CD14-positive monocyte (primary cell): ENCODE measurements around the gene ORAI3. TPM values are rescaled to one million over a fixed set of nuclear protein-coding genes. Genes with fewer than 3 reads are reported as not detected.

Experiments used
- DNase-seq, 3 donors: peaks; one replicate each; pipeline ENCODE4 v3.0.0-alpha.2; 2011 to 2022
- H2AFZ ChIP-seq: 2 replicates; pipeline ENCODE4 v1.6.0; 2012; ENCODE audit warnings: mild to moderate bottlenecking, low read depth, low read length, inconsistent platforms; ENCODE audit not compliant: insufficient read depth, poor library complexity, severe bottlenecking
- H3K27ac ChIP-seq, 2 donors: 1 replicate in 1 of 2; 2 replicates in 1 of 2; pipeline ENCODE4 v1.5.1; 2012 to 2013; ENCODE audit warnings: low read length in 2 of 2, control low read depth in 1 of 2, inconsistent platforms in 1 of 2, low read depth in 1 of 2, mild to moderate bottlenecking in 1 of 2
- H3K27me3 ChIP-seq, 2 donors: one replicate each; pipeline versions ENCODE4 v1.6.0 to v1.6.1; 2011 to 2013; ENCODE audit warnings: low read length in 2 of 2; ENCODE audit not compliant: control insufficient read depth in 2 of 2, insufficient read depth in 2 of 2
- H3K36me3 ChIP-seq, 2 donors: replicated peaks in 1 of 2; 1 replicate in 1 of 2; 2 replicates in 1 of 2; pipeline versions ENCODE4 v1.5.1 to v1.6.1; 2012 to 2013; ENCODE audit warnings: low read length in 2 of 2, control low read depth in 1 of 2, inconsistent platforms in 1 of 2, mild to moderate bottlenecking in 1 of 2; ENCODE audit not compliant: insufficient read depth in 2 of 2, control insufficient read depth in 1 of 2
- H3K4me1 ChIP-seq, 2 donors: 1 replicate in 1 of 2; 2 replicates in 1 of 2; pipeline versions ENCODE4 v1.5.1 to v1.6.1; 2012 to 2013; ENCODE audit warnings: low read length in 2 of 2, control low read depth in 1 of 2, inconsistent platforms in 1 of 2, mild to moderate bottlenecking in 1 of 2, moderate library complexity in 1 of 2; ENCODE audit not compliant: insufficient read depth in 2 of 2, control insufficient read depth in 1 of 2
- H3K4me2 ChIP-seq: replicated peaks from 2 replicates; pipeline ENCODE3; 2012; ENCODE audit warnings: low read length, moderate library complexity, mild to moderate bottlenecking; ENCODE audit not compliant: poor library complexity, severe bottlenecking; ENCODE audit errors: extremely low read depth
- H3K4me3 ChIP-seq, 3 experiments: fragments of 200-600 bp in 1 of 3; sonication (generic) in 1 of 3; replicated peaks in 1 of 3; 1 replicate in 2 of 3; 2 replicates in 1 of 3; pipeline ENCODE4 v1.5.1; 2011 to 2013; ENCODE audit warnings: low read length in 3 of 3, mild to moderate bottlenecking in 3 of 3, control low read depth in 2 of 3, low read depth in 2 of 3, inconsistent platforms in 1 of 3, moderate library complexity in 1 of 3
- H3K79me2 ChIP-seq: 2 replicates; pipeline ENCODE4 v1.6.0; 2012; ENCODE audit warnings: mild to moderate bottlenecking, control low read depth, inconsistent platforms, low read length, moderate library complexity; ENCODE audit not compliant: insufficient read depth
- H3K9ac ChIP-seq: 2 replicates; pipeline ENCODE4 v1.6.0; 2017; ENCODE audit warnings: low read length, mild to moderate bottlenecking; ENCODE audit not compliant: insufficient read depth, poor library complexity, severe bottlenecking
- H3K9me3 ChIP-seq, 2 donors: replicated peaks in 1 of 2; 1 replicate in 1 of 2; 2 replicates in 1 of 2; pipeline versions ENCODE4 v1.5.1 to v1.6.1; 2012 to 2013; ENCODE audit warnings: low read length in 2 of 2, control low read depth in 1 of 2; ENCODE audit not compliant: control insufficient read depth in 1 of 2, insufficient read depth in 1 of 2
- H4K20me1 ChIP-seq: 2 replicates; pipeline ENCODE4 v1.6.0; 2012; ENCODE audit warnings: mild to moderate bottlenecking, low read length, control low read depth, moderate library complexity; ENCODE audit not compliant: insufficient read depth
- H3K27ac Mint-ChIP-seq, 7 donors: one replicate each; pipeline ENCODE4 v1.8.0; 2020; ENCODE audit warnings: mild to moderate bottlenecking in 7 of 7, mixed read lengths in 7 of 7, moderate library complexity in 6 of 7, inconsistent platforms in 2 of 7
- H3K27me3 Mint-ChIP-seq, 3 donors: one replicate each; pipeline ENCODE4 v1.8.0; 2021 to 2022; ENCODE audit warnings: low read depth in 3 of 3, mild to moderate bottlenecking in 3 of 3, mixed read lengths in 3 of 3, moderate library complexity in 3 of 3, inconsistent platforms in 1 of 3
- H3K36me3 Mint-ChIP-seq, 2 donors: one replicate each; pipeline ENCODE4 v1.8.0; 2020; ENCODE audit warnings: mixed read lengths in 2 of 2, inconsistent platforms in 1 of 2, mild to moderate bottlenecking in 1 of 2
- H3K4me1 Mint-ChIP-seq: one replicate; pipeline ENCODE4 v1.8.0; 2020; ENCODE audit warnings: mild to moderate bottlenecking, mixed read lengths
- H3K4me3 Mint-ChIP-seq, 2 donors: one replicate each; pipeline ENCODE4 v1.8.0; 2020; ENCODE audit warnings: mild to moderate bottlenecking in 2 of 2, mixed read lengths in 2 of 2, moderate library complexity in 1 of 2
- H3K9me3 Mint-ChIP-seq, 7 donors: one replicate each; pipeline ENCODE4 v1.8.0; 2020 to 2022; ENCODE audit warnings: mixed read lengths in 7 of 7, mild to moderate bottlenecking in 6 of 7, moderate library complexity in 6 of 7, inconsistent platforms in 2 of 7
- WGBS: methylation state at CpG from one replicate; pipeline ENCODE4 v1.1.5; 2013; ENCODE audit warnings: missing lambda C conversion rate; ENCODE audit not compliant: insufficient coverage; 5-methylcytosine and 5-hydroxymethylcytosine counted together
- intact Hi-C, 2 donors: fragments of 100-400 bp; cut with micrococcal nuclease; formaldehyde crosslinking; loops; one replicate each; pipeline versions ENCODE4 v1.15.0 to v1.15.1; 2023
- polyA plus RNA-seq, 3 donors: library from polyadenylated mRNA; depleted of rRNA in 1 of 3; unstranded in 2 of 3; stranded (reverse) in 1 of 3; fragments of 300-500 nt in 2 of 3; fragments of >200 nt in 1 of 3; fragmentation: Illumina TruSeq in 2 of 3; gene quantifications; 1 replicate in 2 of 3; 2 replicates in 1 of 3; pipeline ENCODE4 v1.2.3, GENCODE V29; 2012 to 2021
- TF ChIP-seq, protein P1 (sequence below): fragments of 200-600 bp; IDR thresholded peaks from one replicate; pipeline ENCODE4 v1.8.0; 2022; ENCODE audit warnings: antibody characterized with exemption, mild to moderate bottlenecking

ORAI3 gene
- polyA plus RNA-seq, 3 donors, result 34.3 to 80.3 (median 76.8) TPM

DNA sequence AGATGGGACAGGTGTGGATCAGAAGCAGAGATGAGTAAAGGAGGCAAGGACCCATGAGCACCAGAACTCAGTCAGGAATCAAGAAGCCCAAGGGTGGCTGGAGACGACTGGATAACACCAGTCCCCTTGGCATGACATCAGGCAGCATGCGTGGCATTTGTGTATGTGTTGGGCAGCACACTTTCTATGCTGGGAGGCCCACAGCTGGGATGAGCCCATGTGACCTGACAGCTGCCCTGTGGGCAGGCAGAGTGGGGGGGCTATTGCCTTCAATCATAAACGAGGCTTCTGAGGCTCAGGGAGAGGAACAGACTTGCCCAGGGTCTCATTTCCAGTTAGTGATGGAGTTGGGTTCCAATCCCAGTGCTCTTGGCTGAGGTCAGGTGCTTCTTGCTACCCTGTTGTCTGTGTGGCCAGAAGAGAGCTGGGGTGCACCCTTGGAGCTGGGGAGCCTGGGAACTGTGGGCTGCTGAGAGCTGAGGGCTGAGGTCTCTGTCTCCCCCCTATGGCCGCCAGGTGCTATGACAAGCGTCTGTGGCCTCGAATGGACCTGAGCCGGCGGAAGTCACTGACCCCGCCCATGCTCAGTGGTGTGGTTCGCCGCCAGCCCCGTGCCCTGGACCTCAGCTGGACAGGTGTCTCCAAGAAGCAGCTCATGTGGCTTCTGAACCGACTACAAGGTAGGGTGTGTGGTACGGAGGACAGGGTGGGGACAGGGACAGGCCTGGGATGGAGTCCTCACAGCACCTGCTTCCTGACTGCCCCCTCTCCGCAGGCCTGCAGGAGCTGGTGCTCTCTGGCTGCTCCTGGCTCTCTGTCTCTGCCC is 7.1 kb upstream of the ORAI3 start:
- H3K79me2 ChIP-seq, result no peaks in the 10 kb centered on the region
- peak overlapping the region in 2 of 7 donors; percentile 58 to 68 for H3K27ac Mint-ChIP-seq
- H3K27me3 ChIP-seq, result no peaks in the 10 kb centered on the region
- peaks cover 31 to 52% of the 10 kb centered on the region in 2 donors for H3K36me3 Mint-ChIP-seq
- DNase-seq, result peak; percentile 77 to 80 (median 77)
- intact Hi-C loops, result loop anchor here in 1 of 2 donors (1.0 kb wide), 1 partner anchor 97 kb away; no protein-coding TSS in a partner anchor
- TF ChIP-seq, protein P1, sequence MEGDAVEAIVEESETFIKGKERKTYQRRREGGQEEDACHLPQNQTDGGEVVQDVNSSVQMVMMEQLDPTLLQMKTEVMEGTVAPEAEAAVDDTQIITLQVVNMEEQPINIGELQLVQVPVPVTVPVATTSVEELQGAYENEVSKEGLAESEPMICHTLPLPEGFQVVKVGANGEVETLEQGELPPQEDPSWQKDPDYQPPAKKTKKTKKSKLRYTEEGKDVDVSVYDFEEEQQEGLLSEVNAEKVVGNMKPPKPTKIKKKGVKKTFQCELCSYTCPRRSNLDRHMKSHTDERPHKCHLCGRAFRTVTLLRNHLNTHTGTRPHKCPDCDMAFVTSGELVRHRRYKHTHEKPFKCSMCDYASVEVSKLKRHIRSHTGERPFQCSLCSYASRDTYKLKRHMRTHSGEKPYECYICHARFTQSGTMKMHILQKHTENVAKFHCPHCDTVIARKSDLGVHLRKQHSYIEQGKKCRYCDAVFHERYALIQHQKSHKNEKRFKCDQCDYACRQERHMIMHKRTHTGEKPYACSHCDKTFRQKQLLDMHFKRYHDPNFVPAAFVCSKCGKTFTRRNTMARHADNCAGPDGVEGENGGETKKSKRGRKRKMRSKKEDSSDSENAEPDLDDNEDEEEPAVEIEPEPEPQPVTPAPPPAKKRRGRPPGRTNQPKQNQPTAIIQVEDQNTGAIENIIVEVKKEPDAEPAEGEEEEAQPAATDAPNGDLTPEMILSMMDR, result peak; percentile 90
- H3K4me2 ChIP-seq, result peak overlapping the region; percentile 49
- no peaks in the 10 kb centered on the region for H3K9me3 Mint-ChIP-seq
- H3K27me3 Mint-ChIP-seq, result peaks cover 0 to 2% (median 0%) of the 10 kb centered on the region in 3 donors
- peaks cover 5% of the 10 kb centered on the region for H4K20me1 ChIP-seq
- peaks cover 20 to 32% of the 10 kb centered on the region in 2 donors for H3K36me3 ChIP-seq
- H2AFZ ChIP-seq, result no peak overlapping the region
- peaks cover 24% of the 10 kb centered on the region for H3K4me1 Mint-ChIP-seq
- peak overlapping the region in 1 of 3 experiments; percentile 33 for H3K4me3 ChIP-seq
- peaks cover 17 to 19% of the 10 kb centered on the region in 2 donors for H3K4me1 ChIP-seq
- H3K27ac ChIP-seq, result no peak overlapping the region
- WGBS, result 23% methylated on average over 12 of the region's 15 CpGs
- no peaks in the 10 kb centered on the region for H3K9me3 ChIP-seq
- H3K4me3 Mint-ChIP-seq, result no peak overlapping the region
- no peak overlapping the region for H3K9ac ChIP-seq

DNA sequence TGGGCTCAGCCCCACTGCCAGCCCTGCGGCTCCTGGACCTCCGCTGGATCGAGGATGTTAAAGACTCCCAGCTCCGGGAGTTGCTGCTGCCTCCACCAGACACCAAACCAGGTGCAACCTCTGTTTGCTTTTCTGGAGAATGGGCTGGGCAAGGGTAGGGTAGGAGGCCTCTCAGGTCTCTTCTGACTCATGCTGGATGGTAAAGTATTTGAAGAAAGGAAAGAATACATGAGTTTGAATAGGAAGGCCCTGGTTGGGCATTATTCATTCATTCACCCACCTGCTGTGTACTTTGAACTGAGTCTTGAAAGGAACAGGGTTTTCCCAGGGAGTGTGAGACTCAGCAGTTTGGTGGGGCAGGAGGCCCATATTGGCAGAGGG is 6.5 kb upstream of the ORAI3 start:
- Mint-ChIP-seq H3K27me3 (peaks cover 0 to 2% (median 0%) of the 10 kb centered on the region in 3 donors), H3K4me1 (peaks cover 21% of the 10 kb centered on the region), H3K27ac (peak overlapping the region in 1 of 7 donors; percentile 58), H3K9me3 (peaks cover 0 to 1% (median 0%) of the 10 kb centered on the region in 7 donors), H3K36me3 (peaks cover 29 to 57% of the 10 kb centered on the region in 2 donors), H3K4me3 (no peak overlapping the region)
- intact Hi-C loops, result loop anchor here in 1 of 2 donors (1.0 kb wide), 1 partner anchor 97 kb away; no protein-coding TSS in a partner anchor
- Histone ChIP-seq H3K4me3 (peak overlapping the region in 1 of 3 experiments; percentile 33), H4K20me1 (peaks cover 5% of the 10 kb centered on the region), H3K27ac (no peak overlapping the region), H3K36me3 (peaks cover 24 to 38% of the 10 kb centered on the region in 2 donors), H2AFZ (no peak overlapping the region), H3K79me2 (no peaks in the 10 kb centered on the region), H3K9me3 (no peaks in the 10 kb centered on the region), H3K4me2 (peak overlapping the region; percentile 49), H3K9ac (no peak overlapping the region), H3K27me3 (no peaks in the 10 kb centered on the region), H3K4me1 (peaks cover 15 to 16% of the 10 kb centered on the region in 2 donors)
- WGBS, result 100% methylated on average over 4 of the region's 4 CpGs
- DNase-seq, result no peak
- TF ChIP-seq, protein P1, result no peak
